GM18507 (cell line): ENCODE measurements around the gene FAM216A.
"Not testable (repeated sequence)": the region's sequence is repeated elsewhere in the genome, so short reads cannot be mapped to it uniquely, and the experiment has no call there.

Experiments used
- DNase-seq: peaks from one replicate; pipeline ENCODE4 v3.0.0; 2011; ENCODE audit warnings: low read depth; ENCODE audit not compliant: insufficient read length; ENCODE audit errors: extremely low spot score
- FAIRE-seq: peaks from 2 replicates; lab custom pipeline; 2011; peaks lifted over from hg19 to GRCh38; lab: Jason Lieb, UNC

Gene FAM216A, protein sequence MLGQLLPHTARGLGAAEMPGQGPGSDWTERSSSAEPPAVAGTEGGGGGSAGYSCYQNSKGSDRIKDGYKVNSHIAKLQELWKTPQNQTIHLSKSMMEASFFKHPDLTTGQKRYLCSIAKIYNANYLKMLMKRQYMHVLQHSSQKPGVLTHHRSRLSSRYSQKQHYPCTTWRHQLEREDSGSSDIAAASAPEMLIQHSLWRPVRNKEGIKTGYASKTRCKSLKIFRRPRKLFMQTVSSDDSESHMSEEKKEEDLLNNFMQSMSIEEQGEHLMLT

DNA sequence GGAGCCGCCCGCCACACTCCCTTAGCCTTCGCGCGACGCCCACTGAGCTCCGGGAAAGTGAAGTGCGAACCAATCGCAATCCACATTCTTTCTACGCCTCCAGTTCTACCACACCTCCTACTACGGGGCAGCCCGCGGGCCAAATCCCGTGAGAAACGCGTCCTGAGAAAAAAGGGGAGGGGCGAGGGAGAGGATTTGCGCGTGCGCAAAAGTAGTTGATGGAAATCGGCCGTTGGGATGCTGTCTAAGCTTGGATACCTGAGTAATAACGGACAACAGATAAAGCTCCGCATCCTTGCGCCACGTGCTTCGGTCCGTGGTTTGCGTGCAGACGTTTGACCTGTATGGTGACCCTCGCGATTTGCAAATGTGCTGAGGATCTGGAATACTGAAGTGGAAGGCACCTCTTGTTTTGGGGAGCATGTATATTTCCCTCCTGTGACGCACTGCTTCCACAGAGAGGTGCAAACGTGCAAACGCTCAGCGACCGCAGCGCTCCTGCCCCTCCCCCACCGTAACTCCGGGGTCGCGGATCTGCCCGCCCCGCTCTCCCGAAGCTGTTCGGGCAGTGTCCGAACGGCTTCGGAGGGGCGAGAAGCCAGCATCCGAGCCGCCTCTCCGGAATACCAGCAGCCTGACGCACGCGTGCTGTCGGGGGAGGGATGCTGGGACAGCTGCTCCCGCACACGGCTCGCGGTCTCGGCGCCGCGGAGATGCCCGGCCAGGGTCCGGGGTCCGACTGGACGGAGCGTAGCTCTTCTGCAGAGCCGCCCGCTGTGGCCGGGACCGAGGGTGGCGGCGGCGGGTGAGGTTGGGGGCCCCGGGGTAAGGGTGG lies at the start of gene FAM216A, which contains the start of gene GPN3:
Gene FAM216A (plus strand): TSS at position 632 of the 835 bp plus-strand sequence. CDS start 31 bp downstream, at position 663.
Gene GPN3 (minus strand): TSS at position 44 of the 835 bp plus-strand sequence. CDS start 54 bp downstream, outside the sequence.
- DNase-seq (peak; percentile 93), FAIRE-seq (peak; percentile 97)

DNA sequence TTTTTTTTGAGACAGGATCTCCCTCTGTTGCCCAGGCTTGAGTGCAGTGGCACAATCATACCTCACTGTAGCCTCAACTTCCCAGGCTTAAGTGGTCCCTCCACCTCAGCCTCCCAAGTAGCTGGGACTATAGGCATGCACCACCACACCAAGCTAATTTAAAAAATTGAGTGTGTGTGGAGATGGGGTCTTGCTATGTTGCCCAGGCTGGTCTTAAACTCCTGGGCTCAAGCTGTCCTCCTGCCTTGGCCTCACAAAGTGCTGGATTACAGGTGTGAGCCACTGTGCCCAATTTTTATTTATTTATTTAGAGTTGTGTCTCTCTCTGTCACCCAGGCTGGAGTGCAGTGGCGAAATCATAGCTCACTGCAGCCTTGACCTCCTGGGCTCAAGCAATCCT lies 48.0 kb upstream of the FAM216A start:
- not testable (repeated sequence) for FAIRE-seq

GRCh38 chr12:110421159-110421661 lies 47.4 kb upstream of the FAM216A start:
- no peak for FAIRE-seq
- DNase-seq = no peak

More for the DNA sequence above, 48.0 kb upstream of the FAM216A start:
- DNase-seq = not testable (repeated sequence)

- DNase-seq = no peak
- FAIRE-seq = no peak
These were observed 46.9 kb upstream of the FAM216A start for GRCh38 chr12:110421701-110422100.

DNA sequence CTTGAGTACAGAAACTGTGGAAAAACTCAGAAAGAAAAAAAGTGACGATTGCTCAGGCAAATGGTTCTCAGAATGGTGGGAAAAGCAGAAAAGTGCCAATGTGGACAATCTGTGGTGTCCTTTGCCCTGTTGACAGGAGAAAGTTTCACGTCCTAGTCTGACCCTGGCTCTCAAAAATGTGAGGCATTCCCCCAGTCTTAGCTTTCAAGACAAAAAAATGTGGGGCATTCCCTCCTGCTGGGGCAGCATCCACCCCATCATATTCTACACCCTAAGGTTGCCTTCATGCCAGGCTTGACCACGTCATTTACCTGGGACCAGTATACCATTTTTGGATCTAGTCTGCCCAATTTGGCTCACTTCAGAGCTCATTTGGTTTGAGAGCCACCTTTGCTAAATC lies 44.4 kb upstream of the FAM216A start:
- no peak for FAIRE-seq
- no peak for DNase-seq

DNA sequence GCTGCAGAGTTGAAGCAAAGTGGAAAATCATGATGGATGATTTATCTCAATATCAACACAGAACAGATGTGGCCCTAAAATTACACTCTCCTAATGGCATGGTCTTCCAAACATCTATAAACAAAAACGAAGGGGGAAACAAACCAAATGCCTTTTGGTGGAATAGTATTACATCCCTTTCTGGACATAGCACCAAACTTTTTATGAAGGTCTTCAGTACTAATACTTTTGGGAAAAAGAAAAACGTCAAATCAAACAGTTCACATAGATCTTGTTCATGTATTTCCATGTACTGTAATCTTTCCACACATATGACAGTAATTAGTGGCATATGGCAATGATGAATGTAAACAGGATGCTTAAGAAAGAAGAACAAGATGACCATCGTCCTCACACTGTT lies 42.2 kb upstream of the FAM216A start:
- FAIRE-seq = no peak
- DNase-seq = no peak

- not testable (repeated sequence) for FAIRE-seq, DNase-seq
These were observed 39.0 kb upstream of the FAM216A start for GRCh38 chr12:110429676-110430075.

- DNase-seq (no peak), FAIRE-seq (no peak)
These were observed 36.6 kb upstream of the FAM216A start for GRCh38 chr12:110431957-110432587.

GRCh38 chr12:110436231-110436630 lies 32.4 kb upstream of the FAM216A start:
- no peak for FAIRE-seq
- no peak for DNase-seq

DNA sequence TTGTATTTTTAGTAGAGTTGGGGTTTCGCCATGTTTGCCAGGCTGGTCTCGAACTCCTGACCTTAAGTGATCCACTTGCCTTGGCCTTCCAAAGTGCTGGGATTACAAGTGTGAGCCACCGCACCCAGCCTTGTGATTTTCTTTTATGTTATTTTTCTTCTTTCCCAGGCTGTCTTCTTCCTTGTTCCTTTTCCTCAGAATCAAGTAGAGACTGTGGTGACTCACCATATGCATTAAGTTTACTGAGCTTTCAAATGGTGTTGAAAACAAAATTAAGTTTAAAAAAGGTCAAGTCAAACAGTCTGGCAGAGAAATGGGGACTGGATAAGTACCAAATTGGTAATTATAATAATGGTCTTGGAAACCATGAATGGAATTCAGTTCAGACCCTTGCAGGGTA lies 24.2 kb upstream of the FAM216A start:
- no peak for DNase-seq
- no peak for FAIRE-seq

DNA sequence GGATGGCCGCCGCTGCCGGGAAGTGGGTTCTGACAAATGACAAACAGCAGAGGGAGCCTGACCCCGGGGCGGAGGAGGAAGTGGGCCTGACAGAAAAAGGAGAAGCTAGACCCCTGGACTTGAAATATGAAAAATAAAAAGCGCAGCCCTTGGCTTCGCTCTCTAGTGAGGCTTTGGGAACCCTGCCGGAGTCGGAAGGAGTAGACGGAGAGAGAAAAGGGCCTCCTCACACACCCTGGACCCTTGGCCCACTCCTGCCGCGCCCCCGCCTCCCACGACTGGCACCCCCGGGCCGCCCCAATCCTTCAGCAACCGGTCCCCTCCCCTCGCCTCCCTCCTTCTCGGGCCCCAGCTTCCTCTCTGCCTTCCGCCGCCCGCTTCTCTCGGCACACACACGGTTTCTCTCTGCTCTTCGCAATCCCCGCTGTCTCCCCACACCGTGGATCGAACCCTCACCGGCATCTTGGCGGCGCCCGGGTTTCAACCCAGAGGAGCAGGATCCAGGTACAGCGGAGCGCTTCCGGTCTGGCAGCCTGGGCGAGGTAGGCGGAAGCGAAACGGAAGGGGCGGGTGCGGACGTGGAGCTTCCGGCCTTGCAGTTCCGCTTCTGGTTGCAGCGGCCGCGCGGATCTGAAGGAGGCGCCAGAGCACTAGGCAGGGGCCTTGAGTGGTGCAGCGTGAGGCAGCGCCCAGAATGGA lies 18.7 kb upstream of the FAM216A start, which contains the start of gene ARPC3:
Gene ARPC3 (minus strand): TSS at position 539 of the 699 bp plus-strand sequence. CDS start 77 bp downstream, at position 462.
- FAIRE-seq (peak; percentile 93), DNase-seq (peak; percentile 86)

DNA sequence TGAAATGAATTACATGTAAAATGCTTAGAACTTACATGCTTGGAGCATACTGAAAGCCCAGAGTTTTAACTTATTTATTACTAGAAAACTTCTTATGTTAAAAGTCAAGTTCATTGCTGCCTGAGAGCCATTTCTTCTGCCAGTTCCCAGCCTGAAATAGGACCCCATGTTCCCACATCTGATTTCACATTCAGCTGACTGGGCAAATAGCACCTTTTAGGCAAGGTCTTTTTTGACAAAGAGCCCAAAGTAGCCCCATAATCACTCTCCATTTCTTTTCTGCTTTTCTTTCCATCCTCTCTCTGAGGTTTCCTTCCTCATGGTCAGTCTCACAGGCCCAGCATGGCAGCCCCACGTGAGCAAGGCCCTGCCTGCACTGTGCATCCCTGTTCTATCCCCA lies 17.4 kb upstream of the FAM216A start:
- FAIRE-seq (no peak), DNase-seq (no peak)

DNA sequence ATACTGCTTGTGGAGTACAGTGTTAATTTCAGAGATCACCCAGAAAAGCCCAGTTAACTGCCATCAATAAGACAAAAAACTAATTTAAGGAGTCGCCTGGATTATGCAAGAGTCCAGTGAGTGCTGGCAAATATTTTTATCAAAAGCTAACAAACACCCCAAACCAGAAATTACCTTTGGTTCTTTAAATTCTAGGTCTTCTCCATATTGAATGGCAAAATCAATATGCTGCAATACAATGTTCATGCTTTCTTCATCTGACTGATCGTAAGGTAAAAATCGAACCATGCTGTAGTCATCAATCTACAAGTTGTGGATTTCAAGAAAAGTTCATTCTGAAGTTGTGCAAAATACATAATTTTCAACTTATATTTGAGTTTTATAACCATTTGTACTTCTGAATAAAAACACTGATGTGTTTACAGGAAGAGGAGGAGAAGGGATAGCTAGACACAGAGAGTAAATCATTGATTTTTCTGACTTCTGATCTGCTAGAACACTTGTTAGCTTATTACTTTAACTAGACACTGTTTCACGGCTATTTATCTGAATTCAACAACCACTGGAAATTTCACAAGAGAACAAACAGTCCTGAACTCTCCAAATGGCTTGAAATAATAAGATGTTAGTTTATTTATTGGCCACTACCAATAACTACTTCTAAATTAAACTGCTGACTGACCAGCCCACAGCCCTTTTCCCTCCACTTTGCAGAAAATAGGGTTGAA lies 14.9 kb upstream of the FAM216A start:
- no peak for DNase-seq
- no peak for FAIRE-seq

DNA sequence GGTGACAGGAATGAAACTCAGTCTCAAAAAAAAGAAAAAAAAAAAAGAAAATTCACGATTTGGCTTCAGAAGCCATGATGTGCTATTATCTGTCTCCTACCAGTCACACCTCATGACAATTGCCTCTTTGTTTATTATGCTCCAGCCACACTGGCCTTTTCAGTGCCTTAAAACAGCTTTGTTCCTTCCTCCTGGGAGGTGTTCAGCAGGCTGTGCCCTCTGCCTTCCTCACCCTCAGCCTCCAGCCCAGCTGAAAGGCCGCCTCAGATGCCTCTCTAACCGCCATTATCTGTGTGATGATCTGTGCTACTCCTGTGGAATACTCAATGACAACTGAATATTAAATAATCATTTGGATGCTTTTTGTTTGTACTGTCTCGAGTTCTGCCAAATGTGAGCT lies 9.9 kb upstream of the FAM216A start:
- no peak for FAIRE-seq
- DNase-seq = no peak

- FAIRE-seq, DNase-seq: not testable (repeated sequence)
These were observed 7.5 kb upstream of the FAM216A start for GRCh38 chr12:110461189-110461588.

GRCh38 chr12:110465024-110465423 lies 3.6 kb upstream of the FAM216A start:
- FAIRE-seq = no peak
- no peak for DNase-seq

DNA sequence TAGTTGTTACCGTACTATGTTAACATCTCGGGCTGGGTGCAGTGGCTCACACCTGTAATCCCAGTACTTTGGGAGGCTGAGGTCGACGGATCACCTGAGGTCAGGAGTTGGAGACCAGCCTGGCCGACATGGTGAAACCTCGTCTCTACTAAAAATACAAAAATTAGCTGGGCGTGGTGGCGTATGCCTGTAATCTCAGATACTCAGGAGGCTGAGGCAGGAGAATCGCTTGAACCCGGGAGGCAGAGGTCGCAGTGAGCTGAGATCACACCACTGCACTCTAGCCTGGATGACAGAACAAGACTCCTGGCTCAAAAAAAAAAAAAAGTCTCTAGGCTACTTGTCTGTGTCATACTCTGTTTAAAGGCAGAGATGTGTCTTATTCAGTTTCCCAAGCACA lies 2.9 kb upstream of the FAM216A start:
- not testable (repeated sequence) for FAIRE-seq, DNase-seq

DNA sequence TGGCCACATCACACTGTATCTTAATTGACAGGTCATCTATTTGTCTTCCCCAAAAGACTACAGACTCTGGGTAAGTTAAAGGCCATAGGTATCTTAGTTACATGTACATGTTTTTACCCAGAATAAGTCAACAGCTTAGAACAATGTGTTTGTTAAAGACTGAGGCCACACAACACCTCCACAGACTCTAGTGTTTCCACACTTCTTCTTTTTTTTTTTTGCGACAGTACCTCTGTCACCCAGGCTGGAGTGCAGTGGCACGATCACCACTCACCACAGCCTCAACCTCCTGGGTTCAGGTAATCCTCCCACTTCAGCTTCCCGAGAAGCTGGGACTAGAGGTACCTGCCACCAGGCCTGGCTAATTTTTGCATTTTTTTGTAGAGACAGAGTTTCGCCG lies 1.9 kb upstream of the FAM216A start:
- DNase-seq (no peak), FAIRE-seq (no peak)

DNA sequence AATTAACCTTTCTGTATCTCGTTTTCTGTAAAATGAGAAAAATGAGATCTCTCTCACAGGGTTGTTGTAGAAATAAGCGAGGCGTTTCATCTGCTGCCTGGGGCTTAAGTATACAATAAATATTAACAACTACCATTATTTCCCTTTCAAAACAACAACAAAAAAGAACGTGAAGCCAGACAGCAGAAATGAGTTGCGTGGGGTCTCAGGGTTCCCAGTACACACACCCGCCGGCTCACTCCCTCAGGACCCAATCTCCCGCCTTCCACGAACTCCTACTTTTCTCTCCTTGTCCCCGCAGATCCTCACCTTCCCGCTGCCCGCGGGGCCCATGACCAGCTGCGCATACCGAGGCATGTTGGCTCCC lies 815 bp upstream of the FAM216A start:
- FAIRE-seq (no peak), DNase-seq (no peak)
